Measurements from ENCODE around the gene PPARG.

DNA sequence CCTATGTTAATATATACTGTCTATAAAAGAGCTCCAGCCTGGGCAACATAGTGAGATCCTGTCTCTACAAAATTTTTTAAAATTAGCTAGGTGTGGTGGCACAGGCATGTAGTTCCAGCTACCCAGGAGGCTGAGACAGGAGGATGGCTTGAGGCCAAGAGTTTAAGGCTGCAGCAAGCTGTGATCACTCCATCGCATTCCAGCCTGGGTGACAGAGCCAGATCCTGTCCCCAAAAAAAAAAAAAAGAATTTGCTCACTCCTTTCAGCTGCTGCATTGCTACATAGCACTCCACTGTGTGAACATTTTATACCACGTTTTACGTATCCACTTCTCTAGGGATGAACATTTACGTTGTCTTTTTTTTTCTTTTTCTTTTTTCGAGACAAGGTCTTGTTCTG is 189.5 kb downstream of the PPARG start:
- TF ChIP-seq, protein P1, sequence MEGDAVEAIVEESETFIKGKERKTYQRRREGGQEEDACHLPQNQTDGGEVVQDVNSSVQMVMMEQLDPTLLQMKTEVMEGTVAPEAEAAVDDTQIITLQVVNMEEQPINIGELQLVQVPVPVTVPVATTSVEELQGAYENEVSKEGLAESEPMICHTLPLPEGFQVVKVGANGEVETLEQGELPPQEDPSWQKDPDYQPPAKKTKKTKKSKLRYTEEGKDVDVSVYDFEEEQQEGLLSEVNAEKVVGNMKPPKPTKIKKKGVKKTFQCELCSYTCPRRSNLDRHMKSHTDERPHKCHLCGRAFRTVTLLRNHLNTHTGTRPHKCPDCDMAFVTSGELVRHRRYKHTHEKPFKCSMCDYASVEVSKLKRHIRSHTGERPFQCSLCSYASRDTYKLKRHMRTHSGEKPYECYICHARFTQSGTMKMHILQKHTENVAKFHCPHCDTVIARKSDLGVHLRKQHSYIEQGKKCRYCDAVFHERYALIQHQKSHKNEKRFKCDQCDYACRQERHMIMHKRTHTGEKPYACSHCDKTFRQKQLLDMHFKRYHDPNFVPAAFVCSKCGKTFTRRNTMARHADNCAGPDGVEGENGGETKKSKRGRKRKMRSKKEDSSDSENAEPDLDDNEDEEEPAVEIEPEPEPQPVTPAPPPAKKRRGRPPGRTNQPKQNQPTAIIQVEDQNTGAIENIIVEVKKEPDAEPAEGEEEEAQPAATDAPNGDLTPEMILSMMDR (IDR thresholded peaks at IDR 0.05; ENCODE audit: extremely low read depth in 1 of 2, insufficient read depth in 1 of 2, low read depth in 1 of 2, low read length in 2 of 2), result no peak
- no peak for TF ChIP-seq FOS (IDR thresholded peaks at IDR 0.05; ENCODE audit: borderline replicate concordance, insufficient read depth, low read length)
- TF ChIP-seq EZH2 (IDR thresholded peaks at IDR 0.05; ENCODE audit: borderline replicate concordance, low read depth, low read length, severe bottlenecking), result no peak
- no peak for TF ChIP-seq POLR2A (IDR thresholded peaks at IDR 0.05; ENCODE audit: low read depth, low read length)
- TF ChIP-seq POLR2AphosphoS5 (IDR thresholded peaks at IDR 0.05; ENCODE audit: insufficient read depth, low read depth, low read length), result no peak
- no peak for TF ChIP-seq MYC (IDR thresholded peaks at IDR 0.05; ENCODE audit: low read depth, low read length)
- TF ChIP-seq GATA2 (IDR thresholded peaks at IDR 0.05; ENCODE audit: insufficient read depth, insufficient read length, low read depth, low read length), result no peak
- TF ChIP-seq, protein P2, sequence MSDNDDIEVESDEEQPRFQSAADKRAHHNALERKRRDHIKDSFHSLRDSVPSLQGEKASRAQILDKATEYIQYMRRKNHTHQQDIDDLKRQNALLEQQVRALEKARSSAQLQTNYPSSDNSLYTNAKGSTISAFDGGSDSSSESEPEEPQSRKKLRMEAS (IDR thresholded peaks at IDR 0.05; ENCODE audit: insufficient read depth, insufficient read length), result no peak

Measured in endothelial cell of umbilical vein (primary cell).